ENCODE results near the gene NR2F1.

DNA sequence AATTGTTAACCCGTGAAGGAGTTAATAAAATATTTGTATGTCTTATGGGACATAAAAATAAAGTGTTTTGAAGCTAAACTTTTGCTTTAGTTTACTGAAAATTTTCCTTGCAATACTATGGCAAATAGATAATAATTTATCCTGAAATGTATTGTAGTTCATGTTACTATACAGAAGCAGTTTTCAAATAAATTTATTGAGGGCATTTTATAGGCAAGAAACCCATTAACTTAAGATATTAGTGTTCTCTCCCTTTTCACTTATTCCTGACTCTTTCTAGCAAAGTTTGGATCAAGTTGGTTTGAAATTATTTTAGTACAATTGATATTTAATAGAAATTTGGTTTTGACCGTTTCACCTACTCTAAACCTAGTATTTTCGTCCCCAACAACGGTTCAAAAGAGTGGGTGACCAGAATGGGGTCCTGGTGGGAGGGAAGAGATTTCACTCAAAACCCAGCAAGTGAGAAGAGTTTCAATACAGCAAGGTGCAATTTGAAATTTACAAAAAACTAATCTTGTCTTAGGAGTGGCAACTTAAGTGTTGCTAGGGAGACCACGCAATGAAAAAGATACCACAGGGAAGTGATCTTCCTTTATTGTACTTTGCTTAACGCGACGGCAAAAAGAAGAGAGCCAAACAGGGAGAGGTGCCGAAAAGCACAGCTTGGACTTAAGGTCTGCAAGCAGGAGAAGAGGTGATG is 28.4 kb downstream of the NR2F1 start:
- no peak for TF ChIP-seq EZH2 (optimal IDR thresholded peaks at IDR 0.05; ENCODE audit: low read depth, low read length)
- TF ChIP-seq, protein P1, sequence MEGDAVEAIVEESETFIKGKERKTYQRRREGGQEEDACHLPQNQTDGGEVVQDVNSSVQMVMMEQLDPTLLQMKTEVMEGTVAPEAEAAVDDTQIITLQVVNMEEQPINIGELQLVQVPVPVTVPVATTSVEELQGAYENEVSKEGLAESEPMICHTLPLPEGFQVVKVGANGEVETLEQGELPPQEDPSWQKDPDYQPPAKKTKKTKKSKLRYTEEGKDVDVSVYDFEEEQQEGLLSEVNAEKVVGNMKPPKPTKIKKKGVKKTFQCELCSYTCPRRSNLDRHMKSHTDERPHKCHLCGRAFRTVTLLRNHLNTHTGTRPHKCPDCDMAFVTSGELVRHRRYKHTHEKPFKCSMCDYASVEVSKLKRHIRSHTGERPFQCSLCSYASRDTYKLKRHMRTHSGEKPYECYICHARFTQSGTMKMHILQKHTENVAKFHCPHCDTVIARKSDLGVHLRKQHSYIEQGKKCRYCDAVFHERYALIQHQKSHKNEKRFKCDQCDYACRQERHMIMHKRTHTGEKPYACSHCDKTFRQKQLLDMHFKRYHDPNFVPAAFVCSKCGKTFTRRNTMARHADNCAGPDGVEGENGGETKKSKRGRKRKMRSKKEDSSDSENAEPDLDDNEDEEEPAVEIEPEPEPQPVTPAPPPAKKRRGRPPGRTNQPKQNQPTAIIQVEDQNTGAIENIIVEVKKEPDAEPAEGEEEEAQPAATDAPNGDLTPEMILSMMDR (IDR thresholded peaks at IDR 0.05; ENCODE audit: low read length), result no peak

All from MM.1S (cell line).